Suprapubic skin (tissue), 4 donors: Measurements from ENCODE around the gene CCSER1. TPM values are rescaled to one million over a fixed set of nuclear protein-coding genes. Genes with fewer than 3 reads are reported as not detected.

ENCODE experiments used
- DNase-seq, 2 donors: peaks; one replicate each; pipeline ENCODE4 v3.0.0-alpha.2; 2019; ENCODE audit warnings: low spot score in 2 of 2
- H3K27ac ChIP-seq: fragments of 200-600 bp; sonication (generic); one replicate; pipeline ENCODE4 v1.5.1; 2019
- H3K27me3 ChIP-seq: fragments of 200-600 bp; sonication (generic); one replicate; pipeline ENCODE4 v1.5.1; 2019
- H3K36me3 ChIP-seq: fragments of 200-600 bp; sonication (generic); one replicate; pipeline ENCODE4 v1.5.1; 2019
- H3K4me1 ChIP-seq: fragments of 200-600 bp; sonication (generic); one replicate; pipeline ENCODE4 v1.5.1; 2019
- H3K4me3 ChIP-seq: fragments of 200-600 bp; sonication (generic); one replicate; pipeline ENCODE4 v1.5.1; 2019; ENCODE audit warnings: mild to moderate bottlenecking
- H3K9me3 ChIP-seq: fragments of 200-600 bp; sonication (generic); one replicate; pipeline ENCODE4 v1.5.1; 2019
- EP300 ChIP-seq: sonication (generic); formaldehyde crosslinking; IDR thresholded peaks from one replicate; pipeline ENCODE4 v1.6.1; 2017; ENCODE audit warnings: antibody characterized with exemption
- POLR2A ChIP-seq, 2 donors: fragments of 450-650 bp; IDR thresholded peaks; one replicate each; pipeline ENCODE4 v1.6.1; 2017; ENCODE audit warnings: antibody characterized with exemption in 2 of 2, mild to moderate bottlenecking in 2 of 2, moderate library complexity in 2 of 2
- POLR2AphosphoS5 ChIP-seq, 3 donors: sonication (generic); formaldehyde crosslinking; IDR thresholded peaks; one replicate each; pipeline ENCODE4 v1.6.1; 2017; ENCODE audit warnings: antibody characterized with exemption in 3 of 3
- WGBS: methylation state at CpG from one replicate; pipeline ENCODE4 v1.1.5; 2018; 5-methylcytosine and 5-hydroxymethylcytosine counted together
- total RNA-seq, 4 donors: library from RNA; depleted of rRNA; stranded (reverse); fragments of >200 nt; gene quantifications; one replicate each; pipeline ENCODE4 v1.1.0, GENCODE V29; 2016
- TF ChIP-seq, protein P1 (sequence below), 2 donors: fragments of 200-600 bp in 1 of 2; fragments of 450-650 bp in 1 of 2; sonication (generic) in 1 of 2; IDR thresholded peaks; one replicate each; pipeline ENCODE4 v1.5.1; 2016 to 2019; ENCODE audit warnings: antibody characterized with exemption in 2 of 2, mild to moderate bottlenecking in 1 of 2, moderate library complexity in 1 of 2

CCSER1 gene
- total RNA-seq, 4 donors from 2014 or later: 6.7 to 39.5 (median 11.8) TPM

DNA sequence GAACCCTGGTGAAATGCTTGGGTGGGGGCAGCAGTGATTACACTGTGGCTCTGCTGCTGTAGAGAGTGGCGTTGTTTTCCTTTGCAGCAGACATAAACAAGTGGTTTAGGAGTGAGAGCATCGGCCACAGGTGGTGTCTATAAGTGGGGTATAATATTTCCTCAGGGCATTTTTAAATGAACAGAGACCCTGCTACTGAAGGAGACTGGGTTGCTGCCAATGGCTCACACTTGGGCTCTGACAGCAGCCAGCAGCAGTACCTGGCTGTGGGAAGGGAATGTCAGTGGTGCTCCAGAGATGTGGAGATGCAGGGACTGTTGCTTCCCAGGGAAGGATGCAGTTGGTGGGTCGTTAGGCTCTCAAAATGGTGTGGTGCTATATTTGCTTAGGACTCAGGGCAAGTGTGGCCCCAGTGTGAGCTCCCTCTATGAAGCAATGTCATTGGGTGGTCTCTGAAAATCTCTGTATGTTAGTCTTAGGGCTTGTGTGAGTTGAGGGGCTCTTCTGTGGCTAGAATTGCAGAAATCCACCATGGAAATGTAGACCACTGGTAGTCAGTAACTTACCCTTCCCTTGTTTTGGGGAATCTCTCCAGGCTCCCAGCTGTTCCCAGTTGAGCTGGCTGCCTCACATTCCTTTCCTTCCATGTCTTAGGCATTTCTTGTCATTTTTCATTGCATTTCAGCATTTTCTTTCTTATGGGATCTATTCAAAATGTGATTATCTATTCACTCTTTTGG, 1153.5 kb downstream of the CCSER1 start:
- WGBS: 62% methylated on average over 3 of the region's 3 CpGs
- Histone ChIP-seq H3K27ac (no peak overlapping the region), H3K27me3 (no peaks in the 10 kb centered on the region), H3K4me3 (no peak overlapping the region), H3K36me3 (no peaks in the 10 kb centered on the region), H3K4me1 (no peaks in the 10 kb centered on the region), H3K9me3 (no peaks in the 10 kb centered on the region)
- TF ChIP-seq POLR2AphosphoS5 (IDR thresholded peaks at IDR 0.05) (no peak), POLR2A (IDR thresholded peaks at IDR 0.05) (no peak), EP300 (no peak)
- TF ChIP-seq, protein P1, sequence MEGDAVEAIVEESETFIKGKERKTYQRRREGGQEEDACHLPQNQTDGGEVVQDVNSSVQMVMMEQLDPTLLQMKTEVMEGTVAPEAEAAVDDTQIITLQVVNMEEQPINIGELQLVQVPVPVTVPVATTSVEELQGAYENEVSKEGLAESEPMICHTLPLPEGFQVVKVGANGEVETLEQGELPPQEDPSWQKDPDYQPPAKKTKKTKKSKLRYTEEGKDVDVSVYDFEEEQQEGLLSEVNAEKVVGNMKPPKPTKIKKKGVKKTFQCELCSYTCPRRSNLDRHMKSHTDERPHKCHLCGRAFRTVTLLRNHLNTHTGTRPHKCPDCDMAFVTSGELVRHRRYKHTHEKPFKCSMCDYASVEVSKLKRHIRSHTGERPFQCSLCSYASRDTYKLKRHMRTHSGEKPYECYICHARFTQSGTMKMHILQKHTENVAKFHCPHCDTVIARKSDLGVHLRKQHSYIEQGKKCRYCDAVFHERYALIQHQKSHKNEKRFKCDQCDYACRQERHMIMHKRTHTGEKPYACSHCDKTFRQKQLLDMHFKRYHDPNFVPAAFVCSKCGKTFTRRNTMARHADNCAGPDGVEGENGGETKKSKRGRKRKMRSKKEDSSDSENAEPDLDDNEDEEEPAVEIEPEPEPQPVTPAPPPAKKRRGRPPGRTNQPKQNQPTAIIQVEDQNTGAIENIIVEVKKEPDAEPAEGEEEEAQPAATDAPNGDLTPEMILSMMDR (IDR thresholded peaks at IDR 0.05): no peak
- DNase-seq: no peak

DNA sequence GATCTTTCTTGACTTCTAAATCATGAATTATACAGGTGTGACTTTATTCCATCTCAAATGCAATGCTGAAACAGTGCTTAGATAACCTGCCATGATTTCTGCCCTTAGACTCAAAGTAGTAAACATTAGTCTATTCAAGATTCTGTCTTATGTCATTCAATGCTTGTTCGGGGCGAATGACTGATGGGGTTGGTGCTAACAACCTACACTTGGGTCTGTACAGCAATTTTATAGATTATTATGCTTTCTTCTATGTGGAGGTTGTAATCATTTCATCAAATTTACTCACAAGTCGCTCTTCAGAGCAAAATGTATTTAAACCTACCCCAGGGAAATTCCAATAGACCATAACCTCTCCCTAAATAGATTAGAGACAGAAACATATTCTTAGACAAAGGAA, 1155.0 kb downstream of the CCSER1 start:
- no peaks in the 10 kb centered on the region for H3K9me3 ChIP-seq
- H3K36me3 ChIP-seq: no peaks in the 10 kb centered on the region
- H3K27ac ChIP-seq: no peak overlapping the region
- DNase-seq: no peak
- WGBS: 82% methylated on average over 3 of the region's 3 CpGs
- no peaks in the 10 kb centered on the region for H3K4me1 ChIP-seq
- H3K27me3 ChIP-seq: no peaks in the 10 kb centered on the region
- TF ChIP-seq POLR2A (IDR thresholded peaks at IDR 0.05) (no peak), EP300 (no peak), POLR2AphosphoS5 (IDR thresholded peaks at IDR 0.05) (no peak)
- TF ChIP-seq, protein P1 (IDR thresholded peaks at IDR 0.05): no peak
- H3K4me3 ChIP-seq: no peak overlapping the region

DNA sequence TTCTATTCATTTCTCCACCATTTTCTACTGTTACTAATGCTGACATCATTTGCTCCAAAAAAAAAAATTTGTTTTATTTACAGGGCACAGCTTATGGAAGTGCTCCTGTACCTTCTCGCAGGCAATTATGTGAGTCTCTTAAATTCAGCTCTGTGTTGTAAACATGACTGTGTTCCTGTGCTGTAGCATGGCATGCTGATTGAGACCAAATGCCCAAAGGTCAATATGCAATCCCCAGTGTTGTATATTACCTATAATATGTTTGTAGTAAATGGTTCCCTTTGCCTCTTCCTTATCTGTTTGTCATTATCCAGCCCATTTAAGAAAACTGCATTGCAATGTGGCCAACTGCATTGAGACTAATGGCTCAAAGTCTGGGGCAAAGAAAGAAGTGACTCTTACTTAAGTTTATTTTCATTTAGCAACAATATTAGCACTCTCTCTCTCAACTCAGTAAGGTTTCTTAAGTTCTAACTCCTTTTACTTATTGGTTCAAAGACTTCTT, 1156.6 kb downstream of the CCSER1 start:
- no peaks in the 10 kb centered on the region for H3K9me3 ChIP-seq
- no peak for DNase-seq
- WGBS: 90% methylated on average over 1 of the region's 1 CpG
- no peak overlapping the region for H3K27ac ChIP-seq
- H3K4me1 ChIP-seq: no peaks in the 10 kb centered on the region
- H3K4me3 ChIP-seq: no peak overlapping the region
- no peaks in the 10 kb centered on the region for H3K27me3 ChIP-seq
- TF ChIP-seq POLR2AphosphoS5 (IDR thresholded peaks at IDR 0.05) (no peak), POLR2A (IDR thresholded peaks at IDR 0.05) (no peak)
- no peaks in the 10 kb centered on the region for H3K36me3 ChIP-seq

DNA sequence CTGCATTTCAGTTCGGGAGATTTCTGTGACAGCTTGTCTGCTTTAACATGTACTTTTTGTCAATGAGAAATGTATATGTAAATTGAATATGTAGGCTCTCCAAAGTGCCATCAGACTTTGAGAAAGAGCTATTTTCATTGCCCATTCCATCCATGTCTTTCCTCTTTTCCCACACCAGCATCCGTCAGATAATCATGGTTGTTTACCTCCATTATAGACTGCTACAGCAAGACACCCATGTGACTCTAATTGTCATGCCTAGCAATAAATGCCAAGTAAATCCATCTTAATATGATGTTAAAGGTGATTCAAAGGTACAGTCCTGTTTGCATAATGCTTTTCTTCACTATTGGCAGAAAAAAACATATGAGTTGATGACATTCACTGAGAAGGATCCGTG, 1157.3 kb downstream of the CCSER1 start:
- Histone ChIP-seq H3K9me3 (no peaks in the 10 kb centered on the region), H3K36me3 (no peaks in the 10 kb centered on the region), H3K27ac (no peak overlapping the region), H3K4me1 (no peaks in the 10 kb centered on the region), H3K4me3 (no peak overlapping the region), H3K27me3 (no peaks in the 10 kb centered on the region)
- TF ChIP-seq, protein P1 (IDR thresholded peaks at IDR 0.05): no peak
- TF ChIP-seq EP300 (no peak), POLR2AphosphoS5 (IDR thresholded peaks at IDR 0.05) (no peak)
- 94% methylated on average over 3 of the region's 3 CpGs for WGBS
- no peak for DNase-seq

DNA sequence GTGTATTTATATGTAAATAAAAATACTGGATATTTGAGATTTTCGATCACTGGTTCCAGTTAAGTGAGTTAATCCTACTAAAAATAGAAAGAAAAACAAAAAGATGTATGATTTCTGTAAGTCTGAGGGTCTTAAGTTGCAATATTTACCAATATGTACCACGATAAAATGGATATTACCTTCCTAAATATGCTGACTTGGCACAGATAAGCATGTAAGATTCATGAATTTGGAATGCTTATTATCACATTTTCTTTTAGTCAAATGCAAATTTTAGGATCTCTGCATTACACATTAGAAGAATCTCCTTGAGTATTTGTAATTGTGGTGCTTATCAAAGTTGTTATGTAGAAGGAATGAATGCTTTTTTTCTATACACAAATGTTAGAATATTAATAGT, 1158.3 kb downstream of the CCSER1 start:
- H3K27ac ChIP-seq: no peak overlapping the region
- no peaks in the 10 kb centered on the region for H3K4me1 ChIP-seq
- H3K4me3 ChIP-seq: no peak overlapping the region
- no peak for DNase-seq
- H3K9me3 ChIP-seq: no peaks in the 10 kb centered on the region
- H3K27me3 ChIP-seq: no peaks in the 10 kb centered on the region
- TF ChIP-seq, protein P1 (IDR thresholded peaks at IDR 0.05): no peak
- no peak for TF ChIP-seq POLR2A (IDR thresholded peaks at IDR 0.05)
- TF ChIP-seq POLR2AphosphoS5 (IDR thresholded peaks at IDR 0.05): no peak
- no peak for TF ChIP-seq EP300
- H3K36me3 ChIP-seq: no peaks in the 10 kb centered on the region
- WGBS: 88% methylated on average over 2 of the region's 2 CpGs
